Mononuclear cell (primary cell): ENCODE results near the gene DGKQ. TPM values are rescaled to one million over a fixed set of nuclear protein-coding genes. Genes with fewer than 3 reads are reported as not detected.
"Not testable (repeated sequence)": the region's sequence is repeated elsewhere in the genome, so short reads cannot be mapped to it uniquely, and the experiment has no call there.

Source experiments
- H3K27me3 ChIP-seq: 2 replicates; pipeline ENCODE4 v1.6.0; 2011; ENCODE audit warnings: low read length, control low read depth; ENCODE audit not compliant: insufficient read depth
- H3K4me1 ChIP-seq: 2 replicates; pipeline ENCODE4 v1.5.1; 2011; ENCODE audit warnings: mild to moderate bottlenecking, low read length, control low read depth; ENCODE audit not compliant: insufficient read depth
- H3K4me3 ChIP-seq: 2 replicates; pipeline ENCODE4 v1.5.1; 2011; ENCODE audit warnings: mild to moderate bottlenecking, low read length, moderate library complexity
- H3K9me3 ChIP-seq: 2 replicates; pipeline ENCODE4 v1.5.1; 2011; ENCODE audit warnings: low read depth, mild to moderate bottlenecking, control low read depth, low read length
- total RNA-seq: library from RNA; depleted of rRNA; stranded (reverse); fragments of >200 nt; gene quantifications from one replicate; pipeline ENCODE4 v1.2.3, GENCODE V29; 2012

Gene DGKQ
- total RNA-seq, 1 donor, result 10.8 TPM

DNA sequence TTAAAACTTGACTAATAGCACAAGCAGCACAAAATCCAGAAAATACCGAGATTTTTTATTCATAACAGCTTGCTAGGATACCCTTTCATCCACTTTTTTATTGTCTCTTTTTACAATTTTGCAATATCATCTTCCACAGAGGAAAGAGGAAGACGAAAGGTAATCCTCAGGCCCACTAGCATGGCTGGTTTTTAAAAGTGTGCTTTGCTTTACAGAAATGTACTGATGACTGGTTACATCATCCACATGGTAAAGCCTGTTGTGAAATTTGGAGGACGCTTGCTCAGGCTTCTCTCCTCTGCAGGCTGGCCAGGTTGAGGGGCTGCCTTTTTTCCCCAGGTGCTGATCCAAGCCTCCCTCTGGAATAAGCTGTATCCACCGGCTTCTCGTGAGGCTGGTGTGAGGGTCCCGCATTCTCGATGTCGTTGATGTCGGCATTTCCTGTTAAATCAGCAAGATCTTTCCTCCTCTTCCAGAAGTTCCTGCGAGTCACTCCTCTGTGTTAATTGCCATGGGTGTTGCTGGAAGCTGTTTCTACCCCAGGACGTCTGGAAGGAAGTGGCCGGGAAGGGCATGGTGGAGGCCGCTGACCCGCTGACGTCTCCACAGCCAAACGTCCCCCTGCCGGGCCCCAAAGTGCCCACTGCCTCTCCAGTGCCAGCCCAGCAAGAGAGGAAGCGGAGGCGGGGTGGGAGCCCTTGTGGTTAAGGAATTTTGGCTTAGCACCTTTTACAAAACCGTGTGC is 5.8 kb upstream of the DGKQ start:
- no peaks in the 10 kb centered on the region for H3K27me3 ChIP-seq
- peaks cover 21% of the 10 kb centered on the region for H3K4me1 ChIP-seq
- H3K4me3 ChIP-seq, result no peak overlapping the region
- H3K9me3 ChIP-seq, result no peaks in the 10 kb centered on the region

- H3K27me3 ChIP-seq, H3K4me3 ChIP-seq, H3K9me3 ChIP-seq: not testable (repeated sequence)
- peaks cover 45% of the 10 kb centered on the region for H3K4me1 ChIP-seq
Measured at GRCh38 chr4:976016-976415, 2.6 kb upstream of the DGKQ start.

DNA sequence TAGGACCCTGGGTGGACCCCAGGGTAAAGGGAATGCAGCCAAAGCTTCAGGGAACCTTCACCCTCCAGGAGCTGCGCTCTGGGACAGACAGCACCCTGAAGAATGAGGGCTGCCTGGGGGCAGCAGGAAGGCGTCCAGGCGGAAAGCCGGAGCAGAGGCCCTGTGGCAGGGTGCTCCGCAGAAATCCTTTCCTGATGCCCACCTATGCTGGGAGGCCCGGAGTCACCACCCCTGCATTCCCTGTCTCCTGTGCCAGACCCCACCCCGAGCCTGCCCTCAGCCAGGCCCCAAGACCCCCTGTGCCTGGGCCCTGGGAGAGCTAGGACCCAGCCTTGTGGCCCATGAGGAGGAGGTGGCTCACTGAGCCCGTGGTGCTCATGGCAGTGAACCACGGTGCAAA is 1.3 kb upstream of the DGKQ start:
- Histone ChIP-seq H3K4me3 (no peak overlapping the region), H3K9me3 (no peaks in the 10 kb centered on the region), H3K4me1 (peaks cover 54% of the 10 kb centered on the region), H3K27me3 (no peaks in the 10 kb centered on the region)

- H3K27me3 ChIP-seq, result no peaks in the 10 kb centered on the region
- no peaks in the 10 kb centered on the region for H3K9me3 ChIP-seq
- peak overlapping the region; percentile 58 for H3K4me3 ChIP-seq
- peaks cover 44% of the 10 kb centered on the region for H3K4me1 ChIP-seq
Measured at GRCh38 chr4:972651-973424, 531 bp downstream of the DGKQ start.

DNA sequence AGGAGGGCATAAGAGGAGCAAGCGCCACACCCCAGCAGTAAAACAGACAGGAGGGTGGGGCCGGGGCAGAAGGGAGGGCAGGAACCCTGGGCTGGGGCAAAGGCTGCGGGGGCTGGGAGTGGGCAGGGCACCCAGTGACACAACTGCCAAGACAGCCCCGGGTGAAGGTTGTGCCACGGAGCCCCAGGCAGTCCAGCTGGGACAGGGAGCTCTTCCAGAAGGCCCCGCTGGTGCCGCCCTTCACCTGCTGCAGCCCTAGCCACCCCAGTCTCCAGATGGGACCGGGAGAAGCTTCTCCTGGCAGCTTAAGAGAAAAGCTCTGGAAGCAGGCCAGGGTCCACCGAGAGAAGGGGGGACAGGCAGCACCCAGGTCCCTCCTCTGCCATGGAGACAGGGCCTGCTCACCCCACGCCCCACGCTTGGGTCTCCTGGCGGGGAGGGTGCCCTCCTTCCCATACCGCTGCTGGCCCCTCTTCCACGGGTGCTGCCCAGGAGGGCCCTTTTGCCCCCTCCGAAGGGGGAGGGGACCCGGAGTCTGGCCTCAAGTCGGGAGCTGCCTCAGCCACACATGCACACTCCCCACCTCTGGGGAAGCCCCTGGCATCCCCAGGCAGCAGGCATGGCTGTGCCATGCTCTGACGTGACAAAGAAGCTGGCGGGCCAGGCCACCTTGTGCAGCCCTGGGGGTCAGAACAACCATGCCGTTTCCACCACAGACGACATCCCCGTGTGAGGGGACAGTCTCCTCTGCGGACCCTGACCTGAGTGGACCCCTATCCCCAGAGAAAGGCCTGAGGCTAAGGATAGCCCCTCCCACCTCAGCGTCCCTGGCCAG is 1.5 kb downstream of the DGKQ start:
- no peaks in the 10 kb centered on the region for H3K27me3 ChIP-seq
- no peak overlapping the region for H3K4me3 ChIP-seq
- H3K9me3 ChIP-seq, result no peaks in the 10 kb centered on the region
- H3K4me1 ChIP-seq, result peaks cover 44% of the 10 kb centered on the region

- Histone ChIP-seq H3K4me1 (peaks cover 44% of the 10 kb centered on the region), H3K27me3 (no peaks in the 10 kb centered on the region), H3K4me3 (no peak overlapping the region), H3K9me3 (no peaks in the 10 kb centered on the region)
Measured at GRCh38 chr4:970854-971520, 2.4 kb downstream of the DGKQ start.

- Histone ChIP-seq H3K4me1 (peaks cover 44% of the 10 kb centered on the region), H3K27me3 (no peaks in the 10 kb centered on the region), H3K4me3 (no peak overlapping the region), H3K9me3 (no peaks in the 10 kb centered on the region)
Measured at GRCh38 chr4:970046-970745, 3.2 kb downstream of the DGKQ start.

DNA sequence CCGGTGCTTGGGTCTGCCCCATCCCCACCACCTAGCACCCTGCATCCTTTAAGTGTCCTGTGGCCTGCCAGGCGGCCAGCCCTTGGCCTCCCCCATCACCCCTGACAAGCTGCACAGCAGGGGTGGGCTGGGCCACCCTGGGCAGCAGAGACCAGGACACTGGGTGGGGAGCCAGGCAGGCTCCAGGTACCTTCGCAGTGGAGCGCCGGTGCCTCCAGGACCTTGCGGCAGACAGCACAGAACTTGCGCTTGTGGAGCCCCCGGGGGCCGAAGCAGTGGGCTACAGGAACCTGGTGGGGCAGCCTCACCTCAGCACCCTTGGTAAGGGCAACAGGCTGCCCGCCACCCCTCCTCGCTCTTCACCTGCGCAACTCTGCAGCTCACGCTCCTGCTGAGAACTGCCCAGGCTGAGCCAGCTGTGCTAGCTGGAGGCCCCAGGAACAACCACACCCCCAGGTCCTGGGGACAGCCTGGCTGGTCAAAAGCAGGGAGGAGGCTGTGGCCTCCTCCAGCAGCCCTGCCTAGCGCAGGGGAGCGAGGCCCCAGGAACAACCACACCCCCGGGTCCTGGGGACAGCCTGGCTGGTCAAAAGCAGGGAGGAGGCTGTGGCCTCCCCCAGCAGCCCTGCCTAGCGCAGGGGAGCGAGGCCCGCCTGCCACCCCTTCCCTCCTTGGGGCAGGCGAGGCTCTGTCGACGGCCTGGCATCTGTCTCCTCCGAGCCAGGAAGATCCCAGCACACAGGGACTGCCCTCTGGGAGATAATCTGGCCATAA is 4.6 kb downstream of the DGKQ start:
- Histone ChIP-seq H3K4me3 (no peak overlapping the region), H3K27me3 (no peaks in the 10 kb centered on the region), H3K9me3 (no peaks in the 10 kb centered on the region), H3K4me1 (peaks cover 39% of the 10 kb centered on the region)

GRCh38 chr4:968221-968620 is 5.1 kb downstream of the DGKQ start:
- no peaks in the 10 kb centered on the region for H3K9me3 ChIP-seq
- H3K27me3 ChIP-seq, result no peaks in the 10 kb centered on the region
- H3K4me1 ChIP-seq, result peaks cover 37% of the 10 kb centered on the region
- H3K4me3 ChIP-seq, result no peak overlapping the region

DNA sequence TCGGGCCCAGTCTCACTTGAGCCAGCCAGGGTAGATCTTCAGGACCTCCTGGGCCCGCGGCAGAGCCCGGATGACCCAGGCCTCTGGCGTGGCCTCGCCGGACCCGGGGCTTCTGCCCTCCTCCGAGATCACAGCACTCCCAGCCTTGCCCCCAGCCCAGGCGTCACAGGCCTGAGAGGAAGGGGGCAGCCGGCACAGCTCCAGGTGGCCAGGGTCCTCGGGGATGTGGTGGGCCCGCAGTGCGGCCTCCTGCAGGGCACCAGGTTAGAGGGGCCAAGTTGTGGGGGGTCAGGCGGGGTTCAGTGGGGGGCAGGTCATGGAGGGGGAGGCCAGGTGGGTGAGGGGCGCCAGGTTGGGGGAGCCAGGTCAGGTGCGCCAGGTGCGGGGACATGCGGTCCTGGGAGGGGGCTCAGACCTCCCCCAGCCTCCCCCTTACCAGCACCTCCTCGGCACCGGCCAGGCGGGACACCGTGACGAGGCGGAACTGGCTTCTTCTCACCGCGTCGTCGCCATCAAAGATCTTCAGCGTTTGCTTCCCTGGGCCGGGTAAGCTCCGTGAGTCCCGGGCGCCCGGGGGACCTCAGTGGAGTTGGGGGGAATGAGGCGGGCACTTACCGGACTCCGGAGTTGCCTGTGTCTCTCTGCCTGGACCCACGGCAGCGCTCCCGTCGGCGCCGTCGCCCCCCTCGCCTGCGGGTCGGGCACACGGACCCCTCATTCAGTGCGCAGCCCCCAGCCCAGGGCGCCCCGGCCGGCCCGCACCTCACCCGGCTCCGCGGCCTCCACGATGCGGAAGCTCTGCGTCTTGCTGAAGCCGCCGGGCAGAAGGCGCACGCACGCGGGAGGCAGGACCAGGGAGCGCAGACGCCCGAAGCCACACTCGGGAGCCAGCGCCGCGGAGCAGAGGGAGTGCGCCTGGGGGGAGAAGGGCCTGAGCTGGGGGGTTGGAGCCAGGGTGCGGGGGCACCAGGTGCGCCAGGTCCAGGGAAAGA is 6.0 kb downstream of the DGKQ start:
- no peaks in the 10 kb centered on the region for H3K27me3 ChIP-seq
- peaks cover 32% of the 10 kb centered on the region for H3K4me1 ChIP-seq
- H3K9me3 ChIP-seq, result no peaks in the 10 kb centered on the region
- no peak overlapping the region for H3K4me3 ChIP-seq

DNA sequence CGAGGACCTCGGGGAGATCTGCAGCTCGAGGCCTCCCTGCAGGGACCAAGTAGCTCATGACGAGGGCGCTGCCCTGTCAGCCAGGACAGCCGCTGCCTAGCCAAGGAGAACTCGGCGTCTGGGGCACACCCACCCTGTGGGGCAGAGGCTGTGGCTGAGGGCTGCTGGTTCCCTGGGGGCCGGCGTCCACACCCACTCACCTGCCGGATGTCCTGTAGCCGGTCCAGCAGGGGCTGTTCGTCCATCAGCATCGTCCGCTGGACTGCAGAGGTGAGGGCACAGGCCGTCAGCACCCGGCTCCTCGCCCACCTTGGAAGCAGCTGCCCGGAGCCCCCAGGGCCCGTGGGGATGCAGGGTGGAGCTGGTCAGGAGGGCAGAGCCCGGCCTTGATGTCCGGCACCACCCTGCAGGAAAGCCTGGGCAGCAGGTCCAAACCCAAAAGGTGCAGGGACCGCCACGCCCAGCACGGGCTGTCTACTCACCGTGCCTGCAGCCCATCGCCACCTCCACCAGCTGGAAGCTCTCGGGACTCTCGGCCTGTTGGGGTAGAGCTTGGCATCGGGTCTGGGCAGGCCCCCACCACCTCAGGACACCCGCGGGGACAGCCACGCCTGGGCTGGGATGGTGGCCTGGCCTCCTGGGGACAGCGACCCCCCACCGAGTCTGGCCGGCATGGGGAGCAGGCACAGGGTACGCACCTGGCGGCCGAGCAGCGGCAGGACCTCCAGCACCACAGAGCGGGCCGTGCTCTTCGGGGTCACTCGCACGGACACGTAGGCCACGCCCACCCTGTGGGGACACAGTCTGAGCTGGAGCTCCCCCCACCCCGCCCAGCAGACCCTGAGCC is 6.9 kb downstream of the DGKQ start:
- H3K9me3 ChIP-seq, result no peaks in the 10 kb centered on the region
- H3K4me1 ChIP-seq, result peaks cover 23% of the 10 kb centered on the region
- no peaks in the 10 kb centered on the region for H3K27me3 ChIP-seq
- no peak overlapping the region for H3K4me3 ChIP-seq

DNA sequence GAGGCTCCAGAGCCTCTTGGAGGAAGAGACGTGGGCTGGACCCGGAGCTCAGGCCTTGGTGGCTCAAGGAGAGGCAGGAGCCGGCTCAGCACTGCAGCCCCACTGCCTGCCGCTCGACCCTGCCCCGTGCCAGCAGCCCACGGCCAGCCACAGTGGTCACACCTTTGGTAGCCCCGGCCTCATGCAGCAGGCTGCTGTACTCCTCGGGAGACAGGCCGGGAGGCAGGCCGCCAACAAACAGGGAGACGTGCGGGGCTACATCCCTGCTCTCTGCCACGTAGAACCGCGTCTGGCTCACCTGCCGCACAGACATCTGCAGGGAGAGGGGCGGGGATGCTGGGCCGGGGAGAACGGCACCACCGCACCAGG is 7.6 kb downstream of the DGKQ start:
- H3K9me3 ChIP-seq, result no peaks in the 10 kb centered on the region
- H3K4me1 ChIP-seq, result peaks cover 16% of the 10 kb centered on the region
- no peaks in the 10 kb centered on the region for H3K27me3 ChIP-seq
- H3K4me3 ChIP-seq, result no peak overlapping the region
